ENCODE measurements around the gene MLLT1.

- TF ChIP-seq CTCF (IDR thresholded peaks at IDR 0.05): no peak
- no peak for TF ChIP-seq TCF7L2 (IDR thresholded peaks at IDR 0.05; ENCODE audit: low read depth, low read length)
- TF ChIP-seq POLR2AphosphoS5 (IDR thresholded peaks at IDR 0.05; ENCODE audit: low read depth, low read length): no peak
These were observed 25.6 kb downstream of the MLLT1 start for GRCh38 chr19:6253954-6254733.

Data from Panc1 (cell line).